Measurements from ENCODE around the gene KMT2A. TPM values are rescaled to one million over a fixed set of nuclear protein-coding genes. Genes with fewer than 3 reads are reported as not detected.

Gene KMT2A
- total RNA-seq, 1 experiment from 2014 or later, result 116 TPM

DNA sequence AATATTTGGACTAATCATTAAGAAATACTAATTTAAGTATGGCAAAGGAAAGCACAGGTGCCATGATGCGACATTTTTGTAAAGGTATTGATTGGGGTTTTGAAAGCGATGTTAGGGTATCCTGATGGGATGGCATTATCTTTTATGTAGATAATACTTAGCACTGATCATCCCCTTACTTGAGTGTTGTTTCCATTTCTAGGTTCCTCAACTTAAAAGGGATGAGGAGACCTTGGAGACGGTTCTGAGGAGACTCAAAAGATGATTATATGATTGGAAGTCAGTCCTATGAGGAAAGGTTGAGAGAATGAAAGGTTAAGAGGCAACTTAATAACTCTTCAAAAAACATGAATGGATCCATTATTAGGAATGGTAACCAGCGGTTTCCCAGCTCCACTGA, 11.1 kb downstream of the KMT2A start:
- H3K27ac ChIP-seq (ENCODE audit: low read depth, low read length, poor library complexity, severe bottlenecking), result no peak overlapping the region
- POLR2A ChIA-PET (ENCODE audit: low non-redundant PET), result no interaction called here
- intact Hi-C loops (cut with micrococcal nuclease; ENCODE audit: unreplicated experiment), result no loop called here
- TF ChIP-seq, protein P1, sequence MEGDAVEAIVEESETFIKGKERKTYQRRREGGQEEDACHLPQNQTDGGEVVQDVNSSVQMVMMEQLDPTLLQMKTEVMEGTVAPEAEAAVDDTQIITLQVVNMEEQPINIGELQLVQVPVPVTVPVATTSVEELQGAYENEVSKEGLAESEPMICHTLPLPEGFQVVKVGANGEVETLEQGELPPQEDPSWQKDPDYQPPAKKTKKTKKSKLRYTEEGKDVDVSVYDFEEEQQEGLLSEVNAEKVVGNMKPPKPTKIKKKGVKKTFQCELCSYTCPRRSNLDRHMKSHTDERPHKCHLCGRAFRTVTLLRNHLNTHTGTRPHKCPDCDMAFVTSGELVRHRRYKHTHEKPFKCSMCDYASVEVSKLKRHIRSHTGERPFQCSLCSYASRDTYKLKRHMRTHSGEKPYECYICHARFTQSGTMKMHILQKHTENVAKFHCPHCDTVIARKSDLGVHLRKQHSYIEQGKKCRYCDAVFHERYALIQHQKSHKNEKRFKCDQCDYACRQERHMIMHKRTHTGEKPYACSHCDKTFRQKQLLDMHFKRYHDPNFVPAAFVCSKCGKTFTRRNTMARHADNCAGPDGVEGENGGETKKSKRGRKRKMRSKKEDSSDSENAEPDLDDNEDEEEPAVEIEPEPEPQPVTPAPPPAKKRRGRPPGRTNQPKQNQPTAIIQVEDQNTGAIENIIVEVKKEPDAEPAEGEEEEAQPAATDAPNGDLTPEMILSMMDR (conservative IDR thresholded peaks at IDR 0.05; ENCODE audit: low read depth, low read length), result no peak
- TF ChIP-seq EZH2 (IDR thresholded peaks at IDR 0.05; ENCODE audit: borderline replicate concordance, low read depth, low read length, poor library complexity, severe bottlenecking), result no peak
- H3K9me3 ChIP-seq (ENCODE audit: low read depth, low read length, poor library complexity, severe bottlenecking), result no peaks in the 10 kb centered on the region
- DNase-seq (ENCODE audit: low spot score), result no peak
- H3K4me1 ChIP-seq (ENCODE audit: insufficient read depth, low read length, poor library complexity, severe bottlenecking), result peaks cover 19% of the 10 kb centered on the region
- CTCF ChIA-PET, result no interaction called here
- no peak overlapping the region for H3K4me3 ChIP-seq (ENCODE audit: low read depth, low read length, poor library complexity, severe bottlenecking)
- no peaks in the 10 kb centered on the region for H3K27me3 ChIP-seq (replicated peaks; ENCODE audit: insufficient read depth, low read depth, low read length, poor library complexity)
- H3K36me3 ChIP-seq (ENCODE audit: insufficient read depth, low read length, poor library complexity, severe bottlenecking), result no peaks in the 10 kb centered on the region
- BruUV-seq (replicated peaks), result no TSS peak

DNA sequence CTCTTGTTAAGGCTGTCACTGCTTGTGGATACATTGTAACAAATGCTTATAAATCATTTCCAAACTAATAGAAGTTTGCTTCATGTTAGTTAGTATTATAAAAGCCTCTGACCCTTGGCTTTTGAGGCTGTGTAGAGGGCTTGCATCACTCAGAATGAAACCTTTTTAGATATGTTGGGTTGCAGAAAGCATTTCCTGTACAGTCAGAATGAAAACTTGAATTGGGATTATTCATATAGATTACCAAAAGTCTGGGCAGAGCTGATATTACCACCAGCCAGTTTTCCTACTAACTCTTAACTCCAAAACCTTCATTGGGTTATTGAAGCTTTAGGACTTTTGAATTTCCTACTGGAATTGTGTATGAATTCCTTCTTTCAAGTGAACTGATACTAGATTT, 12.0 kb downstream of the KMT2A start:
- Histone ChIP-seq H3K36me3 (ENCODE audit: insufficient read depth, low read length, poor library complexity, severe bottlenecking) (no peaks in the 10 kb centered on the region), H3K9me3 (ENCODE audit: low read depth, low read length, poor library complexity, severe bottlenecking) (no peaks in the 10 kb centered on the region), H3K4me3 (ENCODE audit: low read depth, low read length, poor library complexity, severe bottlenecking) (no peak overlapping the region), H3K4me1 (ENCODE audit: insufficient read depth, low read length, poor library complexity, severe bottlenecking) (peaks cover 11% of the 10 kb centered on the region), H3K27ac (ENCODE audit: low read depth, low read length, poor library complexity, severe bottlenecking) (no peak overlapping the region), H3K27me3 (replicated peaks; ENCODE audit: insufficient read depth, low read depth, low read length, poor library complexity) (no peaks in the 10 kb centered on the region)
- no TSS peak for BruUV-seq (replicated peaks)
- intact Hi-C loops (cut with micrococcal nuclease; ENCODE audit: unreplicated experiment), result no loop called here
- ChIA-PET POLR2A (ENCODE audit: low non-redundant PET) (no interaction called here), CTCF (no interaction called here)
- DNase-seq (ENCODE audit: low spot score), result no peak
- TF ChIP-seq, protein P1 (conservative IDR thresholded peaks at IDR 0.05; ENCODE audit: low read depth, low read length), result no peak
- TF ChIP-seq EZH2 (IDR thresholded peaks at IDR 0.05; ENCODE audit: borderline replicate concordance, low read depth, low read length, poor library complexity, severe bottlenecking), result no peak

DNA sequence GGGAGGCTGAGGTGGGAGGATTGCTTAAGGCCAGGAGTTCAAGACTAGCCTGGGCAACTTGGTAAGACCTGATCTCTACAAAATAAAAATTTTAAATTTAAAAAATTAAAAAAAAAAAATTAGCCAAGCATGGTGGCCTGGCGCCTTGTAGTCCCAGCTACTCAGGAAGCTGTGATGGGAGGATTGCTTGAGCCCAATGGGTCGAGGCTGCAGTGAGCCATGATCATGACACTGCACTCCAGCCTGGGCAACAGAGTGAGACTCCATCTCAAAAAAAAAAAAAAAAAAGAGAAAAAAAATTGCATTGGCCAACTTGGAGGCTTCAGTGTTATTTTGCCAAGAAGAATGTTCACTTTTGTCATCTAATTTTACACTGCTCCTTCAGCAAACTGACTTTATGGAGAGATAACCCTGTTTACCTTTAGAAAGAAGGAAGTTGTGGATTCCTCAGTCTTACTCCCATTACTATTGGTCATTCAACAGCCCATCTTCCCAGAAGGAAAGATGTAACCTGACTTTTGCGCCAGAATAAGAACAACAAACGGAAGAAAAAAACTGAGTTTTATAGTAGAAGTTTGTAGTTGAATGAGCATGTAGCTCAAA, 13.1 kb downstream of the KMT2A start:
- DNase-seq (ENCODE audit: low spot score), result no peak
- intact Hi-C loops (cut with micrococcal nuclease; ENCODE audit: unreplicated experiment), result no loop called here
- BruUV-seq (replicated peaks), result no TSS peak
- Histone ChIP-seq H3K4me3 (ENCODE audit: low read depth, low read length, poor library complexity, severe bottlenecking) (no peak overlapping the region), H3K27me3 (replicated peaks; ENCODE audit: insufficient read depth, low read depth, low read length, poor library complexity) (no peaks in the 10 kb centered on the region), H3K4me1 (ENCODE audit: insufficient read depth, low read length, poor library complexity, severe bottlenecking) (peaks cover 10% of the 10 kb centered on the region), H3K27ac (ENCODE audit: low read depth, low read length, poor library complexity, severe bottlenecking) (no peak overlapping the region), H3K9me3 (ENCODE audit: low read depth, low read length, poor library complexity, severe bottlenecking) (no peaks in the 10 kb centered on the region), H3K36me3 (ENCODE audit: insufficient read depth, low read length, poor library complexity, severe bottlenecking) (no peaks in the 10 kb centered on the region)
- ChIA-PET CTCF (no interaction called here), POLR2A (ENCODE audit: low non-redundant PET) (no interaction called here)
- TF ChIP-seq, protein P1 (conservative IDR thresholded peaks at IDR 0.05; ENCODE audit: low read depth, low read length), result no peak

Data from A673 (cell line).